ENCODE results near the gene CXorf65.

The CXorf65 gene

DNA sequence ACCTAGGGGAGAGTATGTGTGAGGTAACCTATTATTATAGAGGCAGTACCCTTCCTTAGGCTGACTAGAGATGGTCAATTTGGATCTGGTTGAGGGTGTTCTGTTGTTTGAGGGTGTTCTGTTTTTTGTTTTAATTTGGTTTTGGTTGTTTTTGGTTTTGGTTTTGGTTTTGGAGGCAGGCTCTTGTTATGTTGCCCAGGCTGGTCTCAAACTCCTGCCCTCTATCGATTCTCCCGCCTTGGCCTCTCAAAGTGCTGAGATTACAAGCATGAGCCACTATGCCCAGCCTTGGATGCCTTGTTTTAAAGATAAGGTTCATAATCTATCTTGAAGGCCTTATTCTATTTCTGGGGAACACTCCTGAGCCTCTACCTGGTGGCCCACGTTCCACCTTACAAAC is 912 bp downstream of the CXorf65 start:
- DNase-seq: no peak

DNA sequence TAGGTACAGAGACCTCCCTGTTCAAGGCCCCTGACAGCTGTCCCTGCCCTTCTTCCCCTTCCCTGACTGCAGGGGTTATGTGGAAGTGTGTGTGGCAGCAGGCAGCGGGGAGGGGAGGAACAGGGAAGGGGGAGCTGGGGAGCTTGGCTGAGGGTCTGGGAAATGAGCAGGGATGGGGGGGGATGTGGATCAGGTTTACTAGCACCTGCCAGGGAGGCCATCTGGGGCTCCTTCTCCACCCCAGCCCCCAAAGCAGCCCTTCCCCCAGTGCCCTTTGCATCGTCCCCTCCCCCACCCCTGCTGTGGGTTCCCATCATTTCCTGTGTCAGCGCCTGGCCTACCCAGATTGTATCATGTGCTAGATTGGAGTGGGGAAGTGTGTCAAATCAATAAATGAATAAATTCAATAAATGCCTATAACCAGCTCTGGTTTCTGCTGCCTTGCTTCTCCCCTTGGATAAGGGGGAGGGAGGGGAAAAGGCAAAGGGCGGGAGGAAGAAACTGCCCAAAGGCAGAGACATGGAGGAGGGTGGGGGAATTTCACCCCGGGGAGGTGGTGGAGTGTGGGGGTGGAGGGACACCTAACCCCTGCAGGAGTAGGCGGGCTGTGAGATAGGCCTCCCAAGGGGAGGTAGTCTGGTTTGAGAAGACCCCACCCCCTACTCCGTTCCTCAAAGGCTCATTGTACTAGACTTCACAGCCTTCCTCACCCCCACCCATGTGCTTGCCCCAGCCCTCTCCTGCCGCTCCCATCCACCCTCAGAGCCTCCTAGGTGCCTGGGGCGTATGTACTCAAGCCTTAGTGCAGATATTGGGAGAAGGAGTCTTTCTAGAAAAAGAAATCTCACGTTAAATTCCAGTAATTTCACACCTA is 3.2 kb downstream of the CXorf65 start:
- peak; percentile 11 for DNase-seq

DNA sequence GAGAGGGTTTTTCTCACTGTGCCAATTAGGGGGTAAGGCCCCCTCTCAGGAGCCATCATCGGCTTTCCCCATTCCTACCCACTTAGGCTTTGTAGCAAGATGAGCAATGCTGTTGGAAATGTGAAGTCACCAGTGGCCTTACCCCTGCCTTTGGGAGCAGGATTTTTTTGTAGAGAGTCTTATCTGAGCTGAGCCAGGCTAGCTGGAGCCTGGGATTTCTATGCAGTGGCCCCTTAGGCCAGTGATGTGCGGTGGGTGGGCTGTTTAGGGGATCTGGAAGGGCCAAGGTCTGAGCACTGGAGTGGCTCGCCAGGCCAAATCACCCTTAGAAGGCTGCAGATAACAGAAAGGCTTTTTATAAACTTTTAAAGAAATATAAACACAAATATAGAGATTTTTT is 4.2 kb downstream of the CXorf65 start:
- DNase-seq: no peak

DNA sequence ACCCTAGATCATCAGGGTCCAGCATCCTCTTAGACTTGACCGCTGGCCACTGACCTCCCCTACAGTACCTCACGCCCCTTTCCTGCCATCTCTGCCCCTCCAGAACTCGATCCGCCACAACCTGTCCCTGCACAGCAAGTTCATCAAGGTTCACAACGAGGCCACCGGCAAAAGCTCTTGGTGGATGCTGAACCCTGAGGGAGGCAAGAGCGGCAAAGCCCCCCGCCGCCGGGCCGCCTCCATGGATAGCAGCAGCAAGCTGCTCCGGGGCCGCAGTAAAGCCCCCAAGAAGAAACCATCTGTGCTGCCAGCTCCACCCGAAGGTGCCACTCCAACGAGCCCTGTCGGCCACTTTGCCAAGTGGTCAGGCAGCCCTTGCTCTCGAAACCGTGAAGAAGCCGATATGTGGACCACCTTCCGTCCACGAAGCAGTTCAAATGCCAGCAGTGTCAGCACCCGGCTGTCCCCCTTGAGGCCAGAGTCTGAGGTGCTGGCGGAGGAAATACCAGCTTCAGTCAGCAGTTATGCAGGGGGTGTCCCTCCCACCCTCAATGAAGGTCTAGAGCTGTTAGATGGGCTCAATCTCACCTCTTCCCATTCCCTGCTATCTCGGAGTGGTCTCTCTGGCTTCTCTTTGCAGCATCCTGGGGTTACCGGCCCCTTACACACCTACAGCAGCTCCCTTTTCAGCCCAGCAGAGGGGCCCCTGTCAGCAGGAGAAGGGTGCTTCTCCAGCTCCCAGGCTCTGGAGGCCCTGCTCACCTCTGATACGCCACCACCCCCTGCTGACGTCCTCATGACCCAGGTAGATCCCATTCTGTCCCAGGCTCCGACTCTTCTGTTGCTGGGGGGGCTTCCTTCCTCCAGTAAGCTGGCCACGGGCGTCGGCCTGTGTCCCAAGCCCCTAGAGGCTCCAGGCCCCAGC is 5.7 kb downstream of the CXorf65 start:
- no peak for DNase-seq

- no peak for DNase-seq
Measured at GRCh38 chrX:71099736-71100135, 6.8 kb downstream of the CXorf65 start.

GRCh38 chrX:71098951-71099506 is 7.5 kb downstream of the CXorf65 start:
- DNase-seq: no peak

- peak; percentile 27 for DNase-seq
Measured at GRCh38 chrX:71098302-71098701, 8.2 kb downstream of the CXorf65 start.

- no peak for DNase-seq
Measured at GRCh38 chrX:71096760-71097032, 9.8 kb downstream of the CXorf65 start.

- peak; percentile 49 for DNase-seq
Measured at GRCh38 chrX:71095981-71096759, 10.4 kb downstream of the CXorf65 start.

- peak; percentile 80 for DNase-seq
Measured at GRCh38 chrX:71095555-71095980, 11.0 kb downstream of the CXorf65 start, which contains the start of gene FOXO4. TSS of gene FOXO4 (plus strand) at chrX:71095851. CDS start at chrX:71096529, 678 bp downstream.

DNA sequence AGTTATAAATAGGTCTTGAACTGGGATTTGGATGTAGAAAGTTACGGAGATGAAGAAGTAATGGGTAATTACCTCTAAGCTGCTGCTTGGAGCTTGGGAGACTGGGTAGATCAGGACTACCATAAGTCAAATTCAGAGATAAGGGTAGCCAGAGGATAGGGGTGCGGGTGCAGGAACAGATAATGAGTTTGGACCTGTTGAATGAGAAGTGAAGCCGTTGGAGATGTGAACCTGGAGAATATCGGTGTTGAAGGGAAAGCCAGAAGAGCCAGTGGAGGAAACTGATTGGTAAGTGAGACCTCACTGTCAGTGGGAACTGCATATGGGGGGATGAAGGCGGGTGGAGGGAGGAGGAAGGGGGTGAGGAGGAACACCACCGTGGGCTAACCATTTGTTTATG is 11.5 kb downstream of the CXorf65 start:
- DNase-seq: no peak

GRCh38 chrX:71091263-71091662 is 15.3 kb downstream of the CXorf65 start:
- no peak for DNase-seq

DNA sequence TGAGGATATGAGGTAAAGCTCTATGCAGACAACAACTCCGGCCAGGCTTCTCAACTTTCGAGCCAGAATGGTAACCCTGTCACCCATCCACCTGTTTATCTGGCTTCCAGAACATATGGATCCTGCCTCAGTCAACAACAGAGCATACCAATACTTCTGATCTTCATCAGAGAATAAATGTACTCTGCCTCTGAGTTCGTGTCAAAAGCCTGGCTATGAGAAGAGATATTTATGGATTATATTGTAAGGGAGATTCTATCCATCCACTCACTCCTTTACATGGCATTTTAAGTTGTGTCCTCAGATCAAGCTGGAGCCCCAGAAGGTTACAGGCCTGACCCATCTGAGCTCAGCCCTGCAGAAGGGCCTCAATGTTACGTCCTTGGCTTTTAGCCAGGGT is 20.6 kb downstream of the CXorf65 start:
- no peak for DNase-seq

GRCh38 chrX:71082822-71083221 is 23.7 kb downstream of the CXorf65 start:
- no peak for DNase-seq

GRCh38 chrX:71082124-71082647 is 24.4 kb downstream of the CXorf65 start:
- DNase-seq: no peak

GRCh38 chrX:71081330-71082123 is 25.0 kb downstream of the CXorf65 start:
- DNase-seq: peak; percentile 15

GRCh38 chrX:71070531-71070930 is 36.0 kb downstream of the CXorf65 start:
- DNase-seq: no peak

GRCh38 chrX:71068044-71068918 is 38.3 kb downstream of the CXorf65 start, which contains the start of gene SNX12:
TSS of gene SNX12 (minus strand) at chrX:71068334. CDS start at chrX:71068306, 28 bp downstream.
- peak; percentile 94 for DNase-seq

GRCh38 chrX:71067712-71068043 is 38.9 kb downstream of the CXorf65 start:
- DNase-seq: no peak

GRCh38 chrX:71067089-71067488 is 39.5 kb downstream of the CXorf65 start:
- DNase-seq: no peak

DNA sequence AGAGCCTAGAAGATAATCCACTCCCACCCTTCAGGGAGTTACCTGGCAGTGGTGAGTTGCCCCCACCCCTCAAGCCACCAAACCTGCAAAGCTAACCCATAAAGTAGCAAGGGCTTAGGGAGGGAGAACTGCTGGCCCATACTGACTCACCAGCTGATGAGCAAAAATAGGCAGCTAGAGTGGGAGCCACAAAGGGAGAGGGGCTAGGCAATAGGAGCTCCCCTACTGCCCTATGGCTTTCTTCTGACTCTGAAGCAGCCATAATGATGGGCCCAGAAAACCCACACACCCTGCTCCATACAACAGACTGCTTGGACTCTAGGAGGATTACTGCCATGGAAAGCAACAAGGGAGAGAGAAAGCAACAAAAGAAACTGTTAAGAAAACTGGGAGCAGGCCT is 46.4 kb downstream of the CXorf65 start:
- no peak for DNase-seq

Data from fibroblast of skin of right quadriceps (primary cell).